Measurements from ENCODE around the gene ZFP64.

Gene ZFP64

DNA sequence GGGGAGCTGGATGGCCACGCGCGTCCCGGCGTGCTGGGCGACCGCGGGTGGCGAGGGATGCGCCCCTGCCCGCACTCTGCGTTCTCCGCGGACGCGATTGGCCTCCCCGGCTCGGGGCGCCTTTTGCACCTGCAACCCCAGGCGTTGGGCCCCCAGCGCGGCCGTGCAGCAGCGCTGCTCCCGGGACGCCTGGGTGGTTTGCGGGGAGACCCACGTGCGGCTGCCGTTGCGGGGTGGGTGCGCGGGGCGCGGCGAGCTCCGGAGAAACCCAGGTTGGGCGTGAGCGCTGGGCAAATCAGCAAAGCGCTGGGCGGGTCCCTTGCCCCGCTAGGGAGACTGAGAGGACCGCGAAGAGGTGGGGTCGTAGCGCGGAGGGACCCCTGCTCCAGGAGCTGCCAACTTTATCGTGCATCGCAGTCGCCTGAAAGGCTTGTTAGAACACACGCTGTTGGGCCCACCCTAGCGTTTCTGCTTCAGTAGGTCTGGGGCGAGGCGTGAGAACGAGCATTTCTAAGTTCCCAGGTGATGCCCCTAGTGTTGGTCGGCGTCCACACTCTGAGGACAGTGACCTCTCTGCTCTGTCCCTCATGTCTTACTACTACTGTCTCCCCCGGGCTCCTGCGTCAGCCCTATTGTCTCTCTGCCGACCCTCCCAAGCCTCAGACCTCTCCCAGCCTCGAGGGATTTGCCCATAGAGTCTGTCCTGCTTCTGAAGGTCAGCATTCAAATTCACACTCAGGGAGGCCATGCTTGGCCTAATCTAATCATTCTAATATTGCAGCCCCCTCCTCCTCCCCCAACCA is 538 bp upstream of the ZFP64 start:
- Mint-ChIP-seq H3K9me3 (no peaks in the 10 kb centered on the region), H3K27ac (peak overlapping the region; percentile 83), H3K4me1 (peaks cover 24% of the 10 kb centered on the region), H3K27me3 (no peaks in the 10 kb centered on the region), H3K4me3 (peak overlapping the region; percentile 94), H3K36me3 (no peaks in the 10 kb centered on the region)
- CTCF ChIA-PET = interaction anchor here (0.7 to 1.4 kb wide), 3 partner anchors 26 to 785 kb away, joined by 3 to 4 read pairs (median 4); no protein-coding TSS in a partner anchor
- DNase-seq = peak; percentile 68

DNA sequence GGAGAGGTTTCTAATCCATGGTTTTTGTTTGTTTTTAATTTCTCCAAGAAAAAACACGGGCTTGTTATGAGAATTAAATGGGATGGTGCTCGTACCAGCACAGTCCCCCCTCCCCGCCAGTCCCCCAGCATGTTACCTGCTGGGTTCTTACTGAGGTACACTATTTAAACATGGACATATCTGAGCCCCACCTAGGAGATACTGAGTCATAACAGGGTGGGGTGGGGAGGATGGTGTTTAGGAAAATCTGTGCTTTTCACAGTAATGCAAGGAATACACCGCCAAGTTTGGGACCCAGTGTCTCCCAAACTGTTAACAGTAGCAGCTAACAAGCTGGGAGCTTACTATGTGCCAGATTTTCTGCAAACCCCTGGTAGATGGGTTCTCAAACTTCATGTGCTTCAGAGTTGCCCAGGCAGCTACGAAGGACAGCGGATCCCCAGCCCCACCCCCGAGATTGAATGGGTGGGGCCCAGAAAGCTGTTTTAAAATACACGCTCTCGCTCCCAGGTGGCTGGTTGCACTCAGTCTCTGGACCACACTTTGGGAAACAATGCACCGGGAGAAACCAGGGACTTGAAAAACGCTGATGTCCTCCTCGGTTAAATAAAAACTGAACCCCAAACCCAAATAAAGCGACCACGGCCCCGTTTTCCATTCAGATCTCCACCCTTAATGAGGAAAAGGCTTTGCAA is 995 bp downstream of the ZFP64 start:
- peaks cover 8% of the 10 kb centered on the region for H3K36me3 Mint-ChIP-seq
- CTCF ChIA-PET = no interaction called here
- H3K9me3 Mint-ChIP-seq = no peaks in the 10 kb centered on the region
- H3K4me3 Mint-ChIP-seq = peak overlapping the region; percentile 94
- H3K4me1 Mint-ChIP-seq = peaks cover 24% of the 10 kb centered on the region
- no peaks in the 10 kb centered on the region for H3K27me3 Mint-ChIP-seq
- DNase-seq = peak; percentile 60
- H3K27ac Mint-ChIP-seq = peak overlapping the region; percentile 92

DNA sequence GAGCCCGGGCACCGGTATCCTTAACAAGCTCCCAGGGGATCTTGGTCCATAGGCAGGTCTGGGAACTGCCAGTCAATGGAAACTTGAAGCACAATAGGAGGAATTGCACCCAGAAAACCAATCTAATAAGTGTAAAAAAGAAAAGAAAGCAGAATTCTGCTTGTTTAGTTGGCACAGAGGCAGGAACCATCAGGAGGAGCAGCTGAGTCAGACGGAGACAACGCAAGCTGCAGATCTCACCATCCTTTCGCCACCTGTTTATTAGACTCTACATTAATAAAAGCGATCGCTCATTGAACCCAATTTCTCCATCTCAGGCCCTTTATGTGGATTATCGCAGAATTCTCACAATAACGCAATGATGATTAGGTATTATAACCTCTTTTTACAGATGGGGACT is 9.8 kb downstream of the ZFP64 start:
- CTCF ChIA-PET = no interaction called here
- H3K4me1 Mint-ChIP-seq = no peaks in the 10 kb centered on the region

DNA sequence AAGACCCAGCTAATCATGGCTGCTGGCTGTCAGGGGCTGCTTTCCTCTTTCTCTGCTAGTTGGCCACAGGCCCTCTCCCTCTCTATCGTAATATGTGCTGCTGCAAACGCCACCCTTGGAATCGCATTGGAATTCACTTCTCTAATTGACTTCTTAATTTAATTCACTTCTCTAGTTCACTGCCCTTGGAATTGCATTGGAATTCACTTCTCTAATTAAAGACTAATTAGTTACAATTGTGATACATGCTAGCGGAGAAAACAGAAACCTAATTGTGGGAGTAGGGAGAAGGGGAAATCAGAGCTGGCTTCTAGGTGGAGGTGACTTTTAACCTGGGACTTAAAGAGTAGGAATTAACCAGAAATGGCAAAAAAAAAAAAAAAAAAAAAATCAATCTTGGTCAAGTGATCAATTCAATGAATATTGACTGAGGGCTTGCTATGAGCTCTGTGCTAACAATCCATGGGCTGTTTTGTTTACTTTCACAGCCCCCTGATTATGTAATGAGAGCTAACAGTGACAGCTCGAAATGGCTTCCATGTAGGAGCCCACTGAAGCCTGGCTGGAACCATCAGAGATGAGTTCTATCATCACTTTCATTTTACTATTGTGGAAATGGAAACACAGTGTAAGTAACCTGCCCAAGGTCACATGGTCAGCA is 11.3 kb downstream of the ZFP64 start:
- DNase-seq = no peak
- peaks cover 33% of the 10 kb centered on the region for H3K36me3 Mint-ChIP-seq
- H3K27me3 Mint-ChIP-seq = no peaks in the 10 kb centered on the region
- CTCF ChIA-PET = no interaction called here
- no peak overlapping the region for H3K4me3 Mint-ChIP-seq
- no peaks in the 10 kb centered on the region for H3K4me1 Mint-ChIP-seq
- no peaks in the 10 kb centered on the region for H3K9me3 Mint-ChIP-seq
- H3K27ac Mint-ChIP-seq = no peak overlapping the region

More for the DNA sequence above, 9.8 kb downstream of the ZFP64 start:
- no peak for DNase-seq
- Mint-ChIP-seq H3K9me3 (no peaks in the 10 kb centered on the region), H3K36me3 (peaks cover 38% of the 10 kb centered on the region), H3K27ac (no peak overlapping the region), H3K4me3 (no peak overlapping the region), H3K27me3 (no peaks in the 10 kb centered on the region)

DNA sequence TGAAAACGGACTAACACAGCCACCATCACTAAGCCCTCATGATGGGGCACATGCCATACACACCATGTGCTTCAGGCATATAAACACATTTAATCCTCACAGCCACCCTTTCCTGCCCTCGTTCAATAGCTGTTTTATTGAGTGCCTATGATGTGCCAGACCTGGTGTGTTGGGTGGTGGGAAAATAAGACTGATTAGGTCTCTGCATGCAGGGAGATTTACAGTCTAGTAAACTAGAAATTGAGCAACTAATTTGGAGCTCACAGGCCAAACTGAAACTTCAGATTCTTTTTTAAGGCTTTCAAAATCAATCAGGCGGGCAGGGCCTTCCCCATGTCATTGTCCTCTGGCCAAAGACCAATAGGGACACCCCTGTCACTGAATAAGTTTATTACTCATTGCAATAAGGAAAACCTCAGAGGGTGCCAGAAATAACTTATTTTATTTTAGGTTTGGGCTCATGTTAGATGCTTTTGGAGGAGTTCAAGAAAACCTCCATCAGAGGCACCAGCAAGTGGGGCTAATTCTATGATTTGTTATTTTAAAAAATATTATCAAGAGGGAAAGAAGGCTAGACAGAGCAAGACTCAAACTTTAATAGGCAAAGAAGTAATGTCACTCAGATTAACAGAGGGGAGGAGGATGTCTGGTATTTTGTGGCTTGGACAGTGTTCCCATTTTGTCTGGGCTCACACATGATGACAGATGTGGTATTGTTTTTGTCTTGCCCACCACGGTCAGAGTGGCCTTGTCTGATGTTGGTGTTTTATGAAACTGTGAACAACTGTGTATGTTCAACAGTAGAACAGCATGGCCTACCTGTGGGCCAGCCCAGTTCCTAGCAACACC is 12.0 kb downstream of the ZFP64 start:
- Mint-ChIP-seq H3K4me1 (no peaks in the 10 kb centered on the region), H3K9me3 (no peaks in the 10 kb centered on the region), H3K27ac (no peak overlapping the region), H3K36me3 (peaks cover 31% of the 10 kb centered on the region), H3K4me3 (no peak overlapping the region), H3K27me3 (no peaks in the 10 kb centered on the region)
- DNase-seq = no peak
- CTCF ChIA-PET = no interaction called here

DNA sequence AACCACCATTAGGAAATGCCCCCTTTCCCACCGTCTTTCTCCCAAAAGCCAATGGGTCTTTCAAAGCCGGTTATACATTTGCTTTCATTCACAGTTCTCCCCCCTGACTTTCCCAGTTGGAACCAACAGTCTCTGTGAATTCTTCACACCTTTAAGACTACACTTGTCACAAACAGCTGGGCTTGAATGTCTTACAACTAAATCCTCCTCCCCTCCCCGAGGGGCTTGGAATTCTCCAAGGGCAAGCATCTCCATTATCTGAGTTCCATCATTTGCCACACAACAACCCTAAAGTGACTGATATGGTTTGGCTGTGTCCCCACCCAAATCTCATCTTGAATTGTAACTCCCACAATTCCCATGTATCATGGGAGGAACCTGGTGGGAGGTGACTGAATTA is 12.9 kb downstream of the ZFP64 start:
- H3K27ac Mint-ChIP-seq = no peak overlapping the region
- H3K27me3 Mint-ChIP-seq = no peaks in the 10 kb centered on the region
- H3K36me3 Mint-ChIP-seq = peaks cover 24% of the 10 kb centered on the region
- no peaks in the 10 kb centered on the region for H3K4me1 Mint-ChIP-seq
- no peak overlapping the region for H3K4me3 Mint-ChIP-seq
- no peaks in the 10 kb centered on the region for H3K9me3 Mint-ChIP-seq
- no peak for DNase-seq
- CTCF ChIA-PET = no interaction called here

DNA sequence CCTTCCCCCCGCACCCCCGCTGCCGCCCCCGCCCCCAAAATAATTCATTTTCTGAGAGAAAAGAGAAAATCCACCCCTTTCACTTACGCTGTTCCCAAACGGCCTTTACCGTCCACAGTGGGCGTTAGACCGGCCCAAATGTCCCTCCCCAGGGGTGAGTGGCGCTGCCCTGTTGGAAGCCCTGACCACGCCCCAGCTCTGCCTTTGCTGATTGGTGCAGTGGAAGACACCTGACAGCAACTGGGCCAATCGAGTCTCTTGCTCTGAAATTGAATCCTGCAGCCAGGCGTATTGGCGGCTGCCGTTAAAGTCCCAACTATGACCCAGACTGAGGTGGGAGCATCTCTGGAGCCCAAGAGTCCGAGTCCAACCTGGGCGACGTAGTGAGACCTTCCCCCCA is 15.7 kb downstream of the ZFP64 start:
- peaks cover 16% of the 10 kb centered on the region for H3K36me3 Mint-ChIP-seq
- CTCF ChIA-PET = no interaction called here
- no peak overlapping the region for H3K4me3 Mint-ChIP-seq
- no peaks in the 10 kb centered on the region for H3K9me3 Mint-ChIP-seq
- H3K4me1 Mint-ChIP-seq = peaks cover 2% of the 10 kb centered on the region
- no peaks in the 10 kb centered on the region for H3K27me3 Mint-ChIP-seq
- H3K27ac Mint-ChIP-seq = no peak overlapping the region
- DNase-seq = no peak

DNA sequence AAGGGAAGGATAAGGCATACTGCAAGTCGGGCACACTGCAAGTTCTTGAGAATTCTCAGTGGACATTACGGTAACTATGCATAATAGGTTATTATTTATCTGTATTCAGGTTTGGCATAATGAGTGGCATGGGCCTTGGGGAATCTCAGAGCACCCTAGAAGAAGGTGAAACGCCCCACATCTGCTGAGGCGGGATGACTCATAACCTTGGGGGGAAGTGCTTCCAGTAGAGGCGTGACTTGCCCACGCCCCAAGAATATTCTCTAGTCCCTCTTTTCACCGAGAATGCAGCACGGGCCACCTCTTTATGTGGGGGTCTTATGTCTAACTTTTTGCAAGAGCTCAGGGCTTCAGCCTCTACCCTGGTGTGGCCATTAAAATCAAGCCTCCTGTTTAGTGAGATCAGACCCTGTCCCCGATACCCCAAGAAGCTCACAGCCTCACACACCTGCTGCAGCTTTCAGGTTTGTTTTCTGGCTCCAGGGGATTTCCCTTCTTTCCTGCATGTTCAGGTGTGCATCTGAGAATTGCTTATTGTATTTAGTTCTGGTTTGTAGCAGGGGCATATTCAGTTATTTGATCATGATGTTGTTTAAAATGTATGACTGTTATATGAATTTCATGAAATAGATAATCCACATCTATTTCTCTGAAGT is 19.1 kb downstream of the ZFP64 start:
- Mint-ChIP-seq H3K9me3 (no peaks in the 10 kb centered on the region), H3K4me1 (peaks cover 2% of the 10 kb centered on the region), H3K36me3 (peaks cover 8% of the 10 kb centered on the region), H3K27me3 (no peaks in the 10 kb centered on the region), H3K27ac (no peak overlapping the region), H3K4me3 (no peak overlapping the region)
- DNase-seq = no peak
- CTCF ChIA-PET = no interaction called here

DNA sequence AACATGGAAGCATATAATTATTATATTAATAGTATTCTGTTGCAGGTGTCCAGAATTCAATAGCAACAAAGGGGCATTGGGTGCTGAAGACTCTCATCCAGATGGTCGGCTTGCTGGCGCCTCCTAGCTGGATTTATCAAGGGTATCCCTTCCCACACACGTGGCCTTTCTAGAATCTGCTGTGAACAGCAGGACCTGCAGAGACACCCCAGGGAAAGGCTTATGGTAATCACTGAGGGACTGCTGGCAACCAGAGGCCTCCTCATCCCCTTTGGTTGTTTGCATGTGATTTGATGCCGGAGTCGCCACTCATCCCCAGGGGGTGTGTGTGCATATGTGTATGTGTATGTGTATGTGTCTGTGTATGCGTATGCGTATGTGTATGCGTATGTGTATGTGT is 20.6 kb downstream of the ZFP64 start:
- Mint-ChIP-seq H3K4me1 (peaks cover 2% of the 10 kb centered on the region), H3K27me3 (no peaks in the 10 kb centered on the region), H3K27ac (no peak overlapping the region), H3K36me3 (peaks cover 11% of the 10 kb centered on the region), H3K9me3 (no peaks in the 10 kb centered on the region), H3K4me3 (no peak overlapping the region)
- CTCF ChIA-PET = no interaction called here
- no peak for DNase-seq

DNA sequence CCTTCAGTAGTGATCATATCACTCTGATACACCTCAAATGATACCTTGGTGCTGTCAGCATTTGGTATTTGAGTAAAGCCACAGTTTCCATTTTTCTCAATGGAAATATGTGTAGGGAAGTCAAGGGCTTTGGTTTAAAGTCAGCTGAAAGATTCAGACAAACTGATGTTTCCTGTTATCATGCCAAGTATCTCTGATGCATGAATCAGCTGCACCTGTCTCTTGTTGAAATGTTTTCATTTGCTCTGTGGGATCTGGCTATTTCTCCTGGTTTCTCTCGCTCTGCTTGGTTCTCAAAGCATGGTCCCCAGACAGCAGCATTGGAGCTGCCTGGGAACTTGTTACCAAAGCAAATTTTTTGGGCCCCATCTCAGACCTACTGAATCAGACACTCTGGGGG is 23.5 kb downstream of the ZFP64 start:
- Mint-ChIP-seq H3K36me3 (peaks cover 23% of the 10 kb centered on the region), H3K4me1 (peaks cover 2% of the 10 kb centered on the region), H3K9me3 (no peaks in the 10 kb centered on the region), H3K4me3 (no peak overlapping the region), H3K27ac (peak overlapping the region; percentile 16), H3K27me3 (no peaks in the 10 kb centered on the region)
- no peak for DNase-seq
- CTCF ChIA-PET = no interaction called here

DNA sequence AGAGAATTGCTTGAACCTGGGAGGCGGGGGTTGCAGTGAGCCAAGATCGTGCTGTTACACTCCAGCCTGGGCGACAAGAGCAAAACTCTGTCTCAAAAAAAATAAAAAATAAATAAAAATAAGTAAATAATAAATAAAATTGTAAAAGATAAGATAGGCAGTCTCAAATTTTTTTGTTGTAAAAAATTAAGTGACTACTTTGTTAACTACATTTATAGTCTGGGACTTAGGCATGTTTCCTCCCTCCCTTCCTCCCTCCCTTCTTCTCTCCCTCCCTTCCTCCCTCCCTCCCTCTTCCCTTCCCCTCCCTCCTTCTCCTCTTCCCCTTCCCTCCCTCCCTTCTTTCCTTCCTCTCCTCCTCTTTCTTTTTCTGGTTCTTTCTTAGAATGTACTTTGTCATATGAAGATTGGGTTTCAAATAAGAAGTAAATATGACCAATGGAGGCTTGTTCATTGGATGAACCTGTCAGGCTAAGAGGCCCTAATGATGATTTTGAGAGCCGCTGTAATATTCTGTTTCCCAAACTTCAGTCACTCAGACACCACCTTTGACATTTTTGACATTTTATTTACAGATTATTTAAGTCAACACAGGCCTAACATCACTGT is 24.2 kb downstream of the ZFP64 start:
- no peak overlapping the region for H3K4me3 Mint-ChIP-seq
- H3K27me3 Mint-ChIP-seq = no peaks in the 10 kb centered on the region
- H3K27ac Mint-ChIP-seq = no peak overlapping the region
- peaks cover 23% of the 10 kb centered on the region for H3K36me3 Mint-ChIP-seq
- no peaks in the 10 kb centered on the region for H3K4me1 Mint-ChIP-seq
- H3K9me3 Mint-ChIP-seq = no peaks in the 10 kb centered on the region
- CTCF ChIA-PET = interaction anchor here (1.3 kb wide), 1 partner anchor 25 kb away, joined by 4 read pairs; the partner anchor contains the start of gene ZFP64
- no peak for DNase-seq

DNA sequence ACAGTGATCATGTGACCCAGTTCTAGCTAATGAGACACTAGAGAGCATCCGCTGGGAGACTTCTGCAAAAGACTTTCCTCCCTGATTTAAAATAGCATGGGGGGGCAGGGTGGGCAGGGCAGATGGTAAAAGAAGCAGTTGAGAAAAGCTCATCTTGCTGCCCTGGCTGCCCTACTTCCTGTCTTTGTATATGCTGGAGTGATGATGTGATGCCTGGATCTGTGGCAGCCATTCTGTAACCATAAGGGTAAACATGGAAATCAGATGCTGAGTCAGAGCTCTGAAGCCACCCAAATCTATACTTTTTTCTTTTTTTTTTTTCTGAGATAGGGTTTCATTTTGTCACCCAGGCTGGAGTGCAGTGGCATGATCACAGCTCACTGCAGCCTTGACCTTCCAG is 25.4 kb downstream of the ZFP64 start:
- Mint-ChIP-seq H3K4me3 (no peak overlapping the region), H3K9me3 (no peaks in the 10 kb centered on the region), H3K4me1 (no peaks in the 10 kb centered on the region), H3K36me3 (peaks cover 21% of the 10 kb centered on the region), H3K27me3 (no peaks in the 10 kb centered on the region), H3K27ac (no peak overlapping the region)
- CTCF ChIA-PET = interaction anchor here (0.6 to 1.3 kb wide), 2 partner anchors 26 to 293 kb away, joined by 3 to 4 read pairs; partner anchors contain the start of gene ZFP64
- no peak for DNase-seq

DNA sequence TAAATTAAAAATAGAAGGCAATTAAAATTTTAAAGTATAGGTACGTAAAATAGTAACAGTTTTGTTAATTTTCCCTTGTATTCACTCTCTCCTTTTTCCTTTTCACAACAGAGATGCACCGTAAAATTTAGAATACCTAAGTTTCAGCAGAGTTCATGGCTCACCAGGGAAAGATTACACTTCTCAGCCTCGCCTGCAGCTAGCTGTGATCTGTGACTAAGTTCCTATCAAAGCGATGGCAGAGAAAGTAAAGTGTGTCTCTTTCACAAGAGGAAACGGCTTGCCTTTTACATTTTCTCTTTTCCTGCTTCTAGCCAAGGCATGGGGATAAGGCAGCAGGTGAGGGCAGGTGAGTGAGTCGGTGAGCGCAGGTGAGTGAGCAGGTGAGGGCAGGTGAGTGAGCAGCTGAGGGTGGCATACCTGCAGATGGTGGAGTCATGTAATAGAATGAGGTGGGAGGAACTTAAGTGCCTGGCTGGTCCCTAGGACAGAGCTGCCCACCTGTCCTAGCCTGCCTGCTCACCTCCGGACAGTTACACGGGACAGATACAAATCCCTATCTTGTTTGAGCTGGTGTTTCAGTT is 30.9 kb downstream of the ZFP64 start:
- H3K4me1 Mint-ChIP-seq = no peaks in the 10 kb centered on the region
- H3K27me3 Mint-ChIP-seq = no peaks in the 10 kb centered on the region
- CTCF ChIA-PET = no interaction called here
- peaks cover 3% of the 10 kb centered on the region for H3K9me3 Mint-ChIP-seq
- H3K4me3 Mint-ChIP-seq = no peak overlapping the region
- DNase-seq = no peak
- peaks cover 56% of the 10 kb centered on the region for H3K36me3 Mint-ChIP-seq
- no peak overlapping the region for H3K27ac Mint-ChIP-seq

Data from activated naive CD4-positive, alpha-beta T cell treated with anti-CD3 and anti-CD28 coated beads, Interleukin-2, amount 10 ng/mL, durations not matched to agents 7 days and 5 days (primary cell).